ENCODE measurements around the gene USP1. TPM values are rescaled to one million over a fixed set of nuclear protein-coding genes. Genes with fewer than 3 reads are reported as not detected.

Gene USP1
- total RNA-seq, 4 donors from 2014 or later = 11.8 to 23.4 (median 17.3) TPM

- TF ChIP-seq CTCF (IDR thresholded peaks at IDR 0.05 in 4 of 5, conservative IDR thresholded peaks at IDR 0.05 in 1 of 5) (no peak), POLR2A (IDR thresholded peaks at IDR 0.05) (no peak)
- Histone ChIP-seq H3K9me3 (no peaks in the 10 kb centered on the region), H3K36me3 (no peaks in the 10 kb centered on the region), H3K27ac (no peak overlapping the region), H3K4me1 (no peaks in the 10 kb centered on the region), H3K27me3 (no peaks in the 10 kb centered on the region), H3K4me3 (no peak overlapping the region)
- intact Hi-C loops (cut with DNase I; ENCODE audit: low total_unique reads) (no loop called here), in situ Hi-C loops (cut with MboI; ENCODE audit: low sequenced_read_pairs in 4 of 4) (no loop called here)
- DNase-seq (no peak), ATAC-seq (no peak)
These were observed 43.9 kb upstream of the USP1 start for GRCh38 chr1:62392951-62393350.

- Histone ChIP-seq H3K27ac (no peak overlapping the region), H3K4me1 (no peaks in the 10 kb centered on the region), H3K9me3 (no peaks in the 10 kb centered on the region), H3K36me3 (no peaks in the 10 kb centered on the region), H3K27me3 (no peaks in the 10 kb centered on the region), H3K4me3 (no peak overlapping the region)
- TF ChIP-seq POLR2A (IDR thresholded peaks at IDR 0.05) (no peak), CTCF (IDR thresholded peaks at IDR 0.05 in 4 of 5, conservative IDR thresholded peaks at IDR 0.05 in 1 of 5) (no peak)
- no peak for DNase-seq
- intact Hi-C loops (cut with DNase I; ENCODE audit: low total_unique reads) = no loop called here
- in situ Hi-C loops (cut with MboI; ENCODE audit: low sequenced_read_pairs in 4 of 4) = no loop called here
- ATAC-seq = no peak
These were observed 42.2 kb upstream of the USP1 start for GRCh38 chr1:62394646-62395045.

- Histone ChIP-seq H3K4me3 (no peak overlapping the region), H3K9me3 (no peaks in the 10 kb centered on the region), H3K4me1 (no peaks in the 10 kb centered on the region), H3K36me3 (no peaks in the 10 kb centered on the region), H3K27me3 (no peaks in the 10 kb centered on the region), H3K27ac (no peak overlapping the region)
- intact Hi-C loops (cut with DNase I; ENCODE audit: low total_unique reads) = no loop called here
- ATAC-seq (no peak), DNase-seq (no peak)
- no peak for TF ChIP-seq POLR2A (IDR thresholded peaks at IDR 0.05)
- TF ChIP-seq CTCF (IDR thresholded peaks at IDR 0.05 in 4 of 5, conservative IDR thresholded peaks at IDR 0.05 in 1 of 5) = no peak
- in situ Hi-C loops (cut with MboI; ENCODE audit: low sequenced_read_pairs in 4 of 4) = no loop called here
These were observed 41.6 kb upstream of the USP1 start for GRCh38 chr1:62395291-62395690.

- no peak overlapping the region for H3K4me3 ChIP-seq
- DNase-seq = no peak
- H3K36me3 ChIP-seq = no peaks in the 10 kb centered on the region
- intact Hi-C loops (cut with DNase I; ENCODE audit: low total_unique reads) (no loop called here), in situ Hi-C loops (cut with MboI; ENCODE audit: low sequenced_read_pairs in 4 of 4) (no loop called here)
- no peaks in the 10 kb centered on the region for H3K9me3 ChIP-seq
- H3K4me1 ChIP-seq = no peaks in the 10 kb centered on the region
- H3K27ac ChIP-seq = no peak overlapping the region
- TF ChIP-seq POLR2A (IDR thresholded peaks at IDR 0.05) = no peak
- TF ChIP-seq CTCF (IDR thresholded peaks at IDR 0.05 in 4 of 5, conservative IDR thresholded peaks at IDR 0.05 in 1 of 5) = no peak
- no peaks in the 10 kb centered on the region for H3K27me3 ChIP-seq
- ATAC-seq = no peak
These were observed 40.0 kb upstream of the USP1 start for GRCh38 chr1:62396871-62397270.

- DNase-seq = no peak
- ATAC-seq = no peak
- TF ChIP-seq POLR2A (IDR thresholded peaks at IDR 0.05) (no peak), CTCF (IDR thresholded peaks at IDR 0.05 in 4 of 5, conservative IDR thresholded peaks at IDR 0.05 in 1 of 5) (no peak)
- H3K27ac ChIP-seq = no peak overlapping the region
- H3K9me3 ChIP-seq = no peaks in the 10 kb centered on the region
- H3K4me3 ChIP-seq = no peak overlapping the region
- in situ Hi-C loops (cut with MboI; ENCODE audit: low sequenced_read_pairs in 4 of 4) = no loop called here
- H3K4me1 ChIP-seq = no peaks in the 10 kb centered on the region
- no peaks in the 10 kb centered on the region for H3K27me3 ChIP-seq
- H3K36me3 ChIP-seq = no peaks in the 10 kb centered on the region
- intact Hi-C loops (cut with DNase I; ENCODE audit: low total_unique reads) = no loop called here
These were observed 39.5 kb upstream of the USP1 start for GRCh38 chr1:62397301-62397700.

Measured in gastrocnemius medialis (tissue), 4 donors.